GM18517 (cell line): ENCODE measurements around the gene FOXL3.

Experiments
- ATAC-seq: cut with Tn5 transposase; IDR thresholded peaks from one replicate; pipeline ENCODE4 v1.9.1; 2021; ENCODE audit warnings: mild to moderate bottlenecking, moderate library complexity; ENCODE audit not compliant: unreplicated experiment

The FOXL3 gene

DNA sequence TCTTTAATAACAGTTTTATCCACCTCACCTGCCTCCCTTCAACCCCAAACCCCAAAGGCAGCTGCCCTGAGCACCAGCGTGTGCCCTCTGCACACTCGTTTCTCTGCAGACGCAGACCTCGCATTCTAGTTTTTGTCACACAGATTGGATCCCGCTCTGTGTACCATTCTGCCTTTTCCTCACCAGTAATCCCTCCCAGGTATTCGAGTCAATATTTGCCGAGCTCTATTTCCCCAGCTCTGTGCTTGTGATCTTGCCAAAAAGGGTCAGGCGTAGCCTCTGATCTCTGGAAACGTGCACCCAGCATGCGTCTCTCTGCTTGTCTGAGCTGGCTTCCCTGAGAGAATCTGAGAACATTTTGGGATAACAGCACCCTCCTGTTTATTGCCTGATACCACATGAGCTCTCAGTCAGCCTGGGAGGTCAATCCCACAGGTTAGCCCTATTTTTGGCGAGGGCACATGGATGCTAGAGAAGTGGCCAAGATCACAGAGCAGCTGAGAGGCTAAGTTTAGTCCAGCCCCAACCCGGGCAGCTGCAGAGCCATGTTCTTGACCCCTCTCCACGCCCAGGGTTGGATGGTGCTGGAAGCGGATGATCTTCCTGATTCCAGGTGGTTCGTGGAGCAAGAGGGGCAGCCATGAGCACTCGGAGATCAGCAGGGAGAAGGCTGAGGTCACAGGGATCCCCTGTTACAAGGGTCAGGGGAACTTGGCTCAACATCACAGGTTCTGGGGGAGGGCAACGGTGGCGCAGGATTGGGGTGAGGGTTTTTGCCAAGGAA lies 29.1 kb downstream of the FOXL3 start:
- no peak for ATAC-seq

DNA sequence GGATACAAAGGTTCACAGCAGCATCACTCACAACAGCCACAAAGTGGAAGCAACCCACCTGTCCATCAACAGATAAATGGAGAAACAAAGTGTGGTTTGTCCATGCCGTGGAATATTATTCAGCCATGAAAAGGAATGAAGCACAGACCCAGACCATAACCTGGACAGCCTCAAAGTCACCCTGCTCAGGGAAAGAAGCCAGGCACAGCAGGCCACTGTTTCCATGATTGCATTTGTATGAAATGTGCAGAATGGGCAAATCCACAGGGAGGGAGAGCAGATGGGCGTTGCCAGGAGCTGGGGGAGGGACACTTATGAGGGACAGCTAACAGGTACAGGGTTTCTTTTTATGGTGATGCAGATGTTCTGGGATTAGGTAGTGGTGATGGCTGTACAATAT lies 30.3 kb downstream of the FOXL3 start:
- no peak for ATAC-seq

GRCh38 chr7:322111-322671 lies 32.2 kb downstream of the FOXL3 start:
- ATAC-seq, result no peak

- ATAC-seq, result no peak
These were observed 32.7 kb downstream of the FOXL3 start for GRCh38 chr7:322708-323111.

DNA sequence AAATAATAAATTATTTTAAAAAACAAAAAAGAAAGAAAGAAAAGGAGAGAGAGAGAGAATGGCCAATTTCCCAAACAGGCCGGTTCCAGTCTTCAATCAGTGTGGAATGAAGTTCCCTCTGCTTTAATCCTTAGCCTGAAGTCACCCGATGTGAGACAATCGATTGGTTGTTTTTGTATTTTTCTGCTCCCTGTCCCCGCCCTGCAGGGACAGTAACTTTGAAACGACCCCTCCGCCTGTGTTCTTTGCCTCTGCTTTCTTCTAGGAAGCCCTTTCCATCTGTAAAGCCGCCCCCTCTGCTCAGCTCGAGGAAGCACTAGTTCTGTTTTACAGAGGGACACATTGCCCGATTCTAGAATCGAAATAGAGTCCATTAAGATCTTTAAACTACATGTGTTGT lies 33.4 kb downstream of the FOXL3 start:
- no peak for ATAC-seq

DNA sequence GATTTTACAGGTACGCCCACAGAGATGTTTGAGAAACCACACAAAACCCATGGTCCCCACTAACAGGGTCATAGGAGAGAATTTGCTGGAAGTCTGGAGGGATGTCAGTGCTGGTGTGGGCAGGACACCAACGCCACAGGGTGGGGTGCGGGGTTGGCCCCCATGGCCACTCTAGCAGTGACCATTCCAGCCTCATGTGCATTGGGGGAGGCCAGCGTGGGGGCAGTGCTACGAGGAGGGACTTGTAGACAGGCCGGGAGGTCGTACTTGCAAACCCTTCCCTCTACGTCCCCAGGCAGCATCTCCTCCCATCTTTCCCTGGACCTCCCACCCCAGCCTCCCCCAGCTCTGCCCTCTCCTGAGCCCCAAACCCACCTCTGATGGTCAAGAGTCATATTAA lies 34.0 kb downstream of the FOXL3 start:
- no peak for ATAC-seq

- no peak for ATAC-seq
These were observed 35.3 kb downstream of the FOXL3 start for GRCh38 chr7:325051-325798.

GRCh38 chr7:325811-326210 lies 35.8 kb downstream of the FOXL3 start:
- no peak for ATAC-seq

GRCh38 chr7:326273-326672 lies 36.3 kb downstream of the FOXL3 start:
- ATAC-seq, result no peak

- ATAC-seq, result no peak
These were observed 36.9 kb downstream of the FOXL3 start for GRCh38 chr7:326809-327232.

DNA sequence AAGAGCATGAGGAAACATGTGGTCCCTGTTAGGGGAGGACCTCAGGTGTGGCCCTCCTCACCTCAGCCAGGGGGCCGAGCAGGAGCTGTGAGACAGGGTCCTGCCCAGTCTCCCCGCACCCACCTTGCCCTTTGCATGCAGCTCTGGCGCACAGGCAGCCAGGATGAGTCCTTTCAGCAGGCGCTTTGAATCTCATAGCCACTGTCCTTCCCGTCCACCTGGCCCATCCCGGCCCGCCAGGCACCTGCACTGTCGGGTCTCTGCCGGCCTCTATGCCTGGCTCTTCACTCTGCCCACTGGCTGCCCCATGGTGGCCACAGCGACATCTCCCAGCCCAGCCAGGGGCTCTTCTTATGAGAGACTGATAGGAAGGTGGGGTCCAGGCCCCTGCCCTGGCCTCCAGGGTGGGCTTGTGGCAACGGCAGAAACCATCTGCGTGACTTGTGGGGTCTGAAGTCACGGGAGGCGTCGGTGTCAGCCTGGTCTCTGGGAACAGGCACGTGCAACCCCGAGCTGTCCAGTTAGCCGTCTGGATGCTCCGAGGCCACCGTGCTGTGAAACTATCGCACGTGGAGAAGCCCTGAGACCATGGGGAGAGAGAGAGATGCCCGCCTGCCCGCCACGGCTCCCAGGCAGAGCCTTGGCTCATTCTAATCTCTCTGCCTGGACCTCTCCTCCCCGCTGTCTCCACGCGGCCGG lies 37.4 kb downstream of the FOXL3 start:
- ATAC-seq, result no peak

GRCh38 chr7:327991-328702 lies 38.2 kb downstream of the FOXL3 start:
- no peak for ATAC-seq

DNA sequence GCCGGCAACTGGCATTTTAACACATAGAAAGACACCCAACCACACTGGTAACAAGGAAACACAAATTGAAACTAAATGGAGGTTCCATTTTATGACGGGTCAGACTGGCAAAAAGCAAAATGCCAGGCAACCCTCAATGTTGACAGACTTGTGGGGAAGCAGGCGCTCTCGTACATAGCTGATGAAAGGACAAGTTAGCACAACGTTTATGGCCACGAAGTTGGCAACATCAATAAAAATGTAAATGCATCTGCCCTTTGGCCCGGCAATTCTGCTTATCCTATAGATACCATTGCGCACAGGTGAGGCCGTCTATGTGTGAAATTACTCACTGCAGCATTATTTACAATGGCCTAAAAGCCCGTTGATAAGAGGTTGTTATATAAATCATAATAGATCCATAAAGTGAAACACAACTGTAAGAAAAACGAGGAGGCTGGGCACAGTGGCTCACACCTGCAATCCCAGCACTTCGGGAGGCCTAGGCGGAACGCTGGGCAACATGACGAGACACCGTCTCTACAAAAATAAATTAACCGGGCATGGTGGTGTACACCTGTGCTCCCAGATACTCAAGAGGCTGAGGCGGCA lies 39.8 kb downstream of the FOXL3 start:
- no peak for ATAC-seq

DNA sequence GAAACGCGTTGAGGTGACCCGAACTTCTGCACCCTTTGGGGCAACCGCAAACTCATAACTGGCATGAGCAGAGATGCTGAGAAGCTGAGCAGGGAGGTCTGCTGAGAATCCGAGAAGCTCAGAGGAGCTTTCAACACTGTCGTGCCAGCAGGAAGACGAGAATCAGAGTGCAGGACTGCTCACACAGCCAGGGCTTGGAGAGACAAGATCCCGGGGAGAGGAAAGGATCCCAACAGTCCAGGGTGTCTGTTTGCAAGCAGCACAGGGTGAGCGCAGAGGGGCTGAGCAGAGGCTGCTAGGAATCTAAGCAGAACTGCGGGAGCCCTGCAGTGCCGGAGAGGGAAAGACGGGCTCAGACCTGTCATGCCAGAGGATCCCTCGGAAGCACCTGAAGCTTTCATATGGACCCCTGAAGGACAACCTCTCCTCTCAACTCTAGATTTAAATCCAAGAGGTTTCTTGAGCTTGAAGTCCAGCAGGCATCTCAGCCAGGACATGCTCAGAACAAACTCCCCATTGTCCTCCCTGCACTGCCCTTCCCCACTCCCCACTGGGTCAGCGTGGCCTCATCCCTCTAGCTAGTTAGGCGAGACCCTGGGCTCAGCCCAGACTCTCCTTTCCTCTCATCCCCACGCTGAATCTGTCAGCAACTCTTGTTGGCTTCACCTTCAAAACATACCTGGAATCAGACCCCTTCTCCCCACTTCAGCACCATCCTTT lies 40.7 kb downstream of the FOXL3 start:
- ATAC-seq, result no peak

DNA sequence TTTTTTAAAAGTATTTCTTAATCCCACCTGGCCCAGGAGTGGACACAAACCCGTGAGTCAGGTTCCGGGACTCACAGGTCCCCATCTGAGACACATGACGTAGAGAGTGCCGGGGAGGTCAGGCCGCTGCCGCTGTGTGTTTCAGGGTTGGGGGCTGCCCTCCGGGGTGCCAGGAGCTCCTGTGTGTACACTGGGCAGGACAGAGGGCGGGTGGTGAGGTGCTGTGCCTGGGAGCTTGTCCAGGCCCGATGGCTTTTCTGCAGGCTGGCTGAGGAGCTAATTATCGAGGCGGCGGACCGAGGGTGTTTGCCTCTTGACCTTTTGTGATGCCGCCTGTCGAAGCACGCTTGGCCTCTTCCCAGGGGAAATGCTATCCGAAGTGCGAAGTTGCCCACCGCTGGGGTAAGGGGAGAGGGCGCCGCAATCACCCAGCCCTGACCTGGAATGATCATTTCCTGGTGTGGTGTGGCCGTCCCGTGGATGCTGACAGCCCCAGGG lies 42.1 kb downstream of the FOXL3 start:
- ATAC-seq, result no peak

DNA sequence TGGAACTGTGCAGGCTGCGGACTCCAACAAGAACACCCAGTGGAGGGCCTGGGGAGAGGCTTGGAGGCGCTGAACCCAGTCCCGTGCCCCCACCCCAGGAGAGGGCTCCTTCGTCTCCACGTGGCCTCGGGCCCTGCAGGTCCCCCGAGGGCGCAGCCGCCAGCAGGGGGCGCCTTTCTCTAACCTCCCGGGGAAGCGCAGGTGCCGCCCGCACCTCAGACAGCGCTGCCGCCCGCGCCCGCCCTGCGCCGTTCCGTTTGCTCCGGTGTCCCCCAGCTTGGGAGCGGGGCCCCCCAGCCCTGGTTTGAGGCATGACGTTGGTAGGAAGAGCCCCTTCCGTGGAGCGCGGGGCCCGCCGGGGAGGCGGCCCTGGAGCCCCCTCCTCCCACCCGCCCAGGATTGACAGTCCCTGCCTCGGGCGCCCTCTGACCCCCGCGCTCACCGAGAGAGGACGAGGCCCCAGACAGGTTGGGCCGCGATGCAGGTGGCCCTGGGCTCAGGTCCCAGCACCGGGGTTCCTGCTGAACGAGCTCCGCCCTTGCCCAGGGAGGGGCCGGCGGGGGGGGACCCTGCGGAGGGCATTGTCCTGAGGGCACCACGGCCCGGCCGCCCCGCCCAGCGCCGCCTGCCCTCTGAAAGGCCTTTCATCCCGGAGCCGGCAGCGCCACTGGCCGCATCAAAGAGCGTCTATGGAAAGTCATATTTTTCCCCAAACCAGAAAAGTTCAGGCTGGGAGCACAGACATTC lies 42.8 kb downstream of the FOXL3 start:
- ATAC-seq, result no peak

DNA sequence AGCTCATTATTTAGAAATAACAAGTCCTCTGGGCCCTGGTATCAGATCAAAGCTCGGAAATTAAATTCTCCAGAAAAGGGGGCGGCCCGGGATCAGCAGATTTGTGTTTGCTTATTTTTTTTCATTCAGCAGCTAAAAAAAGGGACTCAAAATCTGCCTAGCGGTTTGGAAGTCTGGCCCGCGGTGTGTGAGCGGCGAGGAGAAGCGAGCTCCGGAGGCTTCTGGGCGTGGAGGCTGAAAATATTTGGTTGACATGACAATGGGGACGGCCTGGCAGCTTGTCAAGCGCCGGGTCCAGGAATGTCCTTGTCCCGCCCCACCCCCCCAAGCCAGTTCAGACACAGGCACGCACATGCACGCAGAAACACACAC lies 43.4 kb downstream of the FOXL3 start:
- ATAC-seq, result no peak

DNA sequence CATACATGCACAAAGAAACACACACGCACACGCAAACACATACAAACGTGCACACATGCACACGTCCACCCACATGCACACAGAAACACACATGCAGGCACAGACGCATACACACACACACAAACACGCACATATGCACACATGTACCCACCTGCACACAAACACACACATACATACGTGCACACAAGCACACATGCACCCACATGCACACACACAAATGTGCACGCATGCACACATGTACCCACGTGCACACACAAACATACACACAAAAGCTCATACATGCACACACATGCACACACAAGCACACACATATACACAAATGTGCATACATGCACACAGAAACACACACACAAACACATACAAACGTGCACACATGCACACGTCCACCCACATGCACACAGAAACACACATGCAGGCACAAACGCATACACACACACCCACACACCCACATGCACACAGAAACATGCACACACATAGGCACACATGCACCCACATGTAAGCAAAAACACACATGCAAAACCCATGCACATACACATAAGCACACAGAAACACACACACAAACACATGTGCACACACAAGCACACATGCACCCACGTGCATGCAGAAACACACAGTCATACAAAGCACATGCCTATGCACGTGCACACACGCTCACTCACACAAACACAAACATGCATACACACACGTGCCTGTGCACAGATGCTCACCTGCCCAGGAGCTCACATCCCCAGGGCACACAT lies 44.8 kb downstream of the FOXL3 start:
- ATAC-seq, result no peak
